T-helper 1 cell treated with Interleukin-12 subunit alpha and Interleukin-12 subunit beta and Interleukin-4 antibody, amounts not matched to agents 30 ng/mL and 1 ng/mL, for 36 hours (primary cell): Measurements from ENCODE around the gene MAP1B. TPM values are rescaled to one million over a fixed set of nuclear protein-coding genes. Genes with fewer than 3 reads are reported as not detected.

Experiments
- intact Hi-C: fragments of 100-400 bp; cut with micrococcal nuclease; formaldehyde crosslinking; loops from one replicate; pipeline ENCODE4 v1.15.1; 2024
- total RNA-seq: library from RNA; stranded (reverse); gene quantifications from 2 replicates; pipeline ENCODE4 v1.2.3, GENCODE V29; 2022

The MAP1B gene
- total RNA-seq, 1 donor from 2014 or later, result 0.07 TPM

- intact Hi-C loops, result no loop called here
These were observed 80.9 kb downstream of the MAP1B start for GRCh38 chr5:72188166-72188565.

GRCh38 chr5:72189146-72189545 lies 81.9 kb downstream of the MAP1B start:
- intact Hi-C loops, result no loop called here

- intact Hi-C loops, result no loop called here
These were observed 84.1 kb downstream of the MAP1B start for GRCh38 chr5:72191404-72191803.

- intact Hi-C loops, result no loop called here
These were observed 87.6 kb downstream of the MAP1B start for GRCh38 chr5:72194846-72195245.

- intact Hi-C loops, result no loop called here
These were observed 88.3 kb downstream of the MAP1B start for GRCh38 chr5:72195581-72195980.

- intact Hi-C loops, result no loop called here
These were observed 90.1 kb downstream of the MAP1B start for GRCh38 chr5:72197393-72197792.

- intact Hi-C loops, result no loop called here
These were observed 92.4 kb downstream of the MAP1B start for GRCh38 chr5:72199681-72200080.

GRCh38 chr5:72202331-72202825 lies 95.1 kb downstream of the MAP1B start:
- intact Hi-C loops, result no loop called here

- intact Hi-C loops, result no loop called here
These were observed 96.1 kb downstream of the MAP1B start for GRCh38 chr5:72203251-72203845.

GRCh38 chr5:72204946-72205345 lies 97.7 kb downstream of the MAP1B start:
- intact Hi-C loops, result no loop called here

- intact Hi-C loops, result no loop called here
These were observed 98.2 kb downstream of the MAP1B start for GRCh38 chr5:72205431-72206009.

- intact Hi-C loops, result no loop called here
These were observed 98.9 kb downstream of the MAP1B start for GRCh38 chr5:72206160-72206559.

GRCh38 chr5:72206994-72207393 lies 99.7 kb downstream of the MAP1B start:
- intact Hi-C loops, result no loop called here

GRCh38 chr5:72208324-72208926 lies 101.2 kb downstream of the MAP1B start:
- intact Hi-C loops, result no loop called here

GRCh38 chr5:72209147-72210115 lies 102.2 kb downstream of the MAP1B start:
- intact Hi-C loops, result no loop called here

- intact Hi-C loops, result no loop called here
These were observed 103.8 kb downstream of the MAP1B start for GRCh38 chr5:72210888-72211678.

GRCh38 chr5:72212171-72212570 lies 104.9 kb downstream of the MAP1B start:
- intact Hi-C loops, result no loop called here

GRCh38 chr5:72213482-72213881 lies 106.2 kb downstream of the MAP1B start:
- intact Hi-C loops, result no loop called here

GRCh38 chr5:72214168-72214567 lies 106.9 kb downstream of the MAP1B start:
- intact Hi-C loops, result no loop called here

- intact Hi-C loops, result no loop called here
These were observed 109.5 kb downstream of the MAP1B start for GRCh38 chr5:72216756-72217155.

- intact Hi-C loops, result no loop called here
These were observed 113.8 kb downstream of the MAP1B start for GRCh38 chr5:72221099-72221498.
